KOPT-K1 (cell line): Measurements from ENCODE around the gene ABCA6.
"Not testable (repeated sequence)": the region's sequence is repeated elsewhere in the genome, so short reads cannot be mapped to it uniquely, and the experiment has no call there.

Experiments
- H3K27ac ChIP-seq: fragments of 200-600 bp; sonication (generic); 2 replicates; pipeline ENCODE4 v1.5.1; 2016; ENCODE audit warnings: antibody characterized with exemption, mild to moderate bottlenecking, low read depth, low read length; ENCODE audit not compliant: poor library complexity, severe bottlenecking
- H3K36me3 ChIP-seq: fragments of 200-600 bp; sonication (generic); 2 replicates; pipeline ENCODE4 v1.5.1; 2017; ENCODE audit warnings: antibody characterized with exemption, mild to moderate bottlenecking, low read length, moderate library complexity; ENCODE audit not compliant: insufficient read depth
- H3K9me3 ChIP-seq: fragments of 200-600 bp; sonication (generic); 2 replicates; pipeline ENCODE4 v1.5.1; 2017; ENCODE audit warnings: antibody characterized with exemption, low read length, mild to moderate bottlenecking; ENCODE audit not compliant: insufficient read depth, poor library complexity, severe bottlenecking

Gene ABCA6

GRCh38 chr17:69141431-69142174 lies at the start of gene ABCA6:
Gene ABCA6 (minus strand): TSS chr17:69141895. CDS start chr17:69140703, 1,192 bp downstream.
- no peaks in the 10 kb centered on the region for H3K36me3 ChIP-seq
- no peaks in the 10 kb centered on the region for H3K9me3 ChIP-seq
- no peak within 1 kb of the TSS for H3K27ac ChIP-seq

DNA sequence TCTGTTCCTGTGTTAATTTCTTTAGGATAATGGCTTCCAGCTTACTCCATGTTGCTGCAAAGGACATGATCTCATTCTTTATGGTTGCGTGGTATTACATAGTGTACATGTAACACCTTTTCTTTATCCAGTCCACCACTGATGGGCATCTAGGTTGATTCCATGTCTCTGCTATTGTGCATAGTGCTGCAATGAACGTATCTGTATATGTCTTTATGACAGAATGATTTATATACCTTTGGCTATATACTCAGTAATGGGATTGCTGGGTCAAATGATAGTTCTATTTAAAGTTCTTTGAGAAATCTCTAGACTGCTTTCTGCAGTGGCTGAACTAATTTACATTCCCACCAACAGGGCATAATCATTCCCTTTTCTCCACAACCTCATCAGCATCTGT lies 47.1 kb upstream of the ABCA6 start:
- Histone ChIP-seq H3K27ac (no peak overlapping the region), H3K36me3 (no peaks in the 10 kb centered on the region)

GRCh38 chr17:69188064-69188463 lies 46.4 kb upstream of the ABCA6 start:
- Histone ChIP-seq H3K9me3 (no peaks in the 10 kb centered on the region), H3K27ac (no peak overlapping the region), H3K36me3 (no peaks in the 10 kb centered on the region)

More for the DNA sequence above, 47.1 kb upstream of the ABCA6 start:
- H3K9me3 ChIP-seq, result no peaks in the 10 kb centered on the region

DNA sequence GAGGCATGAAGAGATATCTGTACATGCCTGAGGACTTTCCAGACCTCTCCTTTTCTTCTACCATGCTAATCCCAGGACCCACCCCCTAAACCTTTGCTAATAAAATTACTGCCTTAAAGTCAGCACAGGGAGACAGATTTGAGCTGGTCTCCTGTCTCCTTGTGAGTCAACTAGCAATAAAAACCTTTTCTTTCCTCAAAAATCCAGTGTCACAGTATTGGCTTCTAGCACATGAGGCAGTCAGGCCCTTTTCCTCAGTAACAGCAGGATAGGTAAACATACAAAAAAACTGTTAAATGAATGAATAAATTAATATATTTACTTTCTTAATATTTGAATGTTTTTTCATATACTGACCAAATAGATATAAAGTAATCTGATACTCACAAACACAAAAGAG lies 45.6 kb upstream of the ABCA6 start:
- no peaks in the 10 kb centered on the region for H3K36me3 ChIP-seq
- no peak overlapping the region for H3K27ac ChIP-seq
- H3K9me3 ChIP-seq, result no peaks in the 10 kb centered on the region

DNA sequence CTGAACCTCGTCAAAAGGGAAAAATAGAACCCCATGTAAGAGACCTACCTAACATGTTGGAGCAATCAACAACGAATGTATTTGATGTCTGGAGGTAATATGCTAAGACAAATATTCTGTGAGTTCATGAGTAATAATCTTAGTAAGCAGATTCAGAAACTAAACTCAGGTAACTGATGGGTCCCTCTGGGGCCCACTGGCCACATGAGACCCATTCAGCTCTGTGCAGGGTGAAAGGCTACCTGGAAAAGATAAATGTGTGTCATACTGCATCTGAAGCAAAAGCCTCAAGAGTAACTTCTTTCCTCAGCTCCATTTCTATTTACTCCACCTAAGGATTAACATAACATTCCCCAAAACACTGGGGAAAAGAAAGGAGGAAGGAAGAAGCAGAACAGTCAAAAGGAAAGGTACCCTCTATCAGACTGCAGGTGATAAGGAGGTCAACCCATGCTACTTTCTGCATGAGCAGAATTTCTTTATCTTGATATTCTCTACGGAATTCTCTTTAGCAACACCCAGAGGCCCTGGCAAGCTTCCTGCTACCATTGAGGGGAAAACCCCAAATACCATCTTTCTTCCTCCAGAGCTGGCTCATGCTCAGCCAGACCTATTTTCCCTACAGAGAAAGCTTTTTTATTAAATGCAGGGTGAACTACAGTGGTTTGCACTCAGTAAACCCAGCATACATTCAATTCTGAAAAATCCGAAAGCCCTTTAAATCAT lies 37.7 kb upstream of the ABCA6 start:
- no peaks in the 10 kb centered on the region for H3K36me3 ChIP-seq
- no peak overlapping the region for H3K27ac ChIP-seq
- H3K9me3 ChIP-seq, result no peaks in the 10 kb centered on the region

- H3K9me3 ChIP-seq, result no peaks in the 10 kb centered on the region
- no peaks in the 10 kb centered on the region for H3K36me3 ChIP-seq
- H3K27ac ChIP-seq, result no peak overlapping the region
These were observed 34.7 kb upstream of the ABCA6 start for GRCh38 chr17:69176457-69176795.

- no peaks in the 10 kb centered on the region for H3K9me3 ChIP-seq
- no peaks in the 10 kb centered on the region for H3K36me3 ChIP-seq
- H3K27ac ChIP-seq, result no peak overlapping the region
These were observed 34.1 kb upstream of the ABCA6 start for GRCh38 chr17:69175625-69176456.

GRCh38 chr17:69175262-69175624 lies 33.5 kb upstream of the ABCA6 start:
- Histone ChIP-seq H3K36me3 (no peaks in the 10 kb centered on the region), H3K9me3 (no peaks in the 10 kb centered on the region), H3K27ac (no peak overlapping the region)

- no peaks in the 10 kb centered on the region for H3K9me3 ChIP-seq
- no peaks in the 10 kb centered on the region for H3K36me3 ChIP-seq
- H3K27ac ChIP-seq, result no peak overlapping the region
These were observed 31.4 kb upstream of the ABCA6 start for GRCh38 chr17:69173118-69173517.

DNA sequence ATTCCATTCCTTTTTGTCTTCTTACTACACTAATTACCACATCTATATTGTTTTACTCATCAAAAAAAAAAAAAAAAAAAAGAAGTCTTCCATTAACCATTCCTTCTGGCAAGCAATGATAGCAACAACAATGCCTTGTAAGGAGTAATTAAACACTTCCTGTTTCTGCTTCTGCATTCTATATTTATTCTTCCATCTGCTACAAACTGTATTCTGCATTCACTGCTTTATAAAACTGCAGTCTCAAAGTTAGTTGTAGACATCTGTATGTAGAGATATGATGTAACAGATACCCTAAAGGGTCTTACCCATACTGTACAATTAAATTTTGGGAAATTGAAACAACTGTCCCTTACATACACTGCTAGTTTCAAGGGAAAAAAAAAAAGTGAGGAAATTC lies 28.7 kb upstream of the ABCA6 start:
- no peaks in the 10 kb centered on the region for H3K36me3 ChIP-seq
- no peak overlapping the region for H3K27ac ChIP-seq
- H3K9me3 ChIP-seq, result no peaks in the 10 kb centered on the region

DNA sequence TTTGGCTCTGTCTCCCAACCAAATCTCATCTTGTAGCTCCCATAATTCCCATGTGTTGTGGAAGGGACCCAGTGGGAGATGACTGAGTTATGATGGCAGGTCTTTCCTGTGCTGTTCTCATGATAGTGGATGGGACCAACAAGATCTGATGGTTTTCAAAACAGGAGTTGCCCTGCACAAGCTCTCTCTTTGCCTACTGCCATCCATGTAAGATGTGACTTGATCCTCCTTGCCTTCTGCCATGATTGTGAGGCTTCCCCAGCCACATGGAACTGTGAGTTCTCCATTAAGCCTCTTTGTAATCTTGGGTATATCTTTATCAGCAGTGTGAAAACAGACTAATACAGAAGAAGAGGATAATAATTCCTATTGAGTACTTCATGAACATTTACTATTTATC lies 26.9 kb upstream of the ABCA6 start:
- not testable (repeated sequence) for H3K36me3 ChIP-seq, H3K9me3 ChIP-seq, H3K27ac ChIP-seq

- Histone ChIP-seq H3K9me3 (no peaks in the 10 kb centered on the region), H3K36me3 (no peaks in the 10 kb centered on the region), H3K27ac (no peak overlapping the region)
These were observed 25.3 kb upstream of the ABCA6 start for GRCh38 chr17:69166957-69167356.

DNA sequence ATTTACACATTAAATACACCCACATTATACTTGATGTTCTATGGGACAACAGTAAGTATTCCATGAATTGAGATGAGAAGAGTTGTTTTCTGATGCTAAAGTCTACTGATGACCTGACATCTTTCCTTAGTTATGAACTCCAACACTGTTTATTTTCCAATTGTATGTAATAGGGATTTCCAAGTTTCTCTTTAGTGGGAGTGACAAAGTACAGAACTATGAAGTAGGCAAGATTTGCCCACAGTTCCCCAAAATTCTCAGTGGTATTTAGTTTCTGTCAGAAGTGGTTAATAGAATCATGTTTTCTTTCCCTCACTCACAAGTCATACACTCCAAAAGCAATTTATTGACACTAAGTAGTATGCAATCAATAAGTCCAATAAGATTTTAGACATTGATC lies 22.5 kb upstream of the ABCA6 start:
- Histone ChIP-seq H3K27ac (no peak overlapping the region), H3K9me3 (no peaks in the 10 kb centered on the region), H3K36me3 (no peaks in the 10 kb centered on the region)

DNA sequence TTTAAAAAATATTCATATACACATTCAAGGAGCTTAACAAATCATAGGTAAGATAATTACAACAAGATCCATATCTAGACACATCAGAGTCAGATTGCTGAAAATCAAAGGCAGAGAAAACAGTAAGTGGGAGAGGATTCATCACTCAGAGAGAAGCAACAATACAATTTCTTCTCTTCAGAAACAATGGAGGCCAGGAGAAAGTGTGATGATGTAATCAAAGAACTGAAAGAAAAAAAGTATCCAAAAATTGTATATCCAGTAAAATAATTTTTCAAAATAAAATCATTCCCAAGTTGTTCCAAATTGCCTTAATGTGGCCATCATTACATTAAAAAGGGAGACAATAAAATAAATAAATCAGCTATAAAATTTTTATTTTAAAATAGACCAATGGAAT lies 17.7 kb upstream of the ABCA6 start:
- H3K36me3 ChIP-seq, result no peaks in the 10 kb centered on the region
- H3K9me3 ChIP-seq, result no peaks in the 10 kb centered on the region
- no peak overlapping the region for H3K27ac ChIP-seq

DNA sequence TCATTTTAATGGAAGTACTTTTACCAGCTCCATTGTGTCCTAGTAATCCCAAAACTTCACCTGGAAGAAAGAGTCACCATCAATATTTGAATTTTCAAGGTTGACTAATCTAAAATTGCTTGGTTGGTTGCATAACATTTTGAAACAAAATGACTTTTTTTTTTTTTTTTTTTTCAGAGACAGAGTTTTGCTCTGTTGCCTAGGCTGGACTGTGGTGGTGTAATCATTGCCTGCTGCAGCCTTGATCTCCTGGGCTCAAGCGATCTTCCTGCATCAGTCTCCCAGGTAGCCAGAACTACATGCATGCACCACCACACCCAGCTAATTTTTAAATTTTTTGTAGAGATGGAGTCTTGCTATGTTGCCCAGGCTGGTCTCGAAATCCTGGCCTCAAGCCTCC lies 12.6 kb upstream of the ABCA6 start:
- H3K9me3 ChIP-seq, result no peaks in the 10 kb centered on the region
- no peaks in the 10 kb centered on the region for H3K36me3 ChIP-seq
- H3K27ac ChIP-seq, result no peak overlapping the region
